Endothelial cell of umbilical vein (primary cell): ENCODE measurements around the gene SYNPR. TPM values are rescaled to one million over a fixed set of nuclear protein-coding genes. Genes with fewer than 3 reads are reported as not detected.

Source experiments
- BruUV-seq: library from RNA; stranded (reverse); fragments of 400-500 nt; replicated peaks from 2 replicates; lab custom pipeline; 2021; lab: Mats Ljungman, UMichigan
- CTCF ChIA-PET: fragments of 300-600, 350-600 bp; sonication (Branson Sonifier 250); formaldehyde crosslinking; loops from one replicate; lab custom pipeline; 2021; ENCODE audit warnings: antibody characterized with exemption, inconsistent platforms; lab: Charles Lee
- POLR2A ChIA-PET: fragments of 300-600, 350-600 bp; sonication (Branson Sonifier 250); formaldehyde crosslinking; loops from one replicate; lab custom pipeline; 2021; ENCODE audit warnings: antibody characterized with exemption, inconsistent platforms; lab: Charles Lee
- DNase-seq: peaks from one replicate; pipeline ENCODE4 v3.0.0-alpha.2; 2011; ENCODE audit warnings: low read depth, low spot score
- FAIRE-seq: peaks from 2 replicates; lab custom pipeline; 2011; peaks lifted over from hg19 to GRCh38; lab: Jason Lieb, UNC
- H2AFZ ChIP-seq: 2 replicates; pipeline ENCODE4 v1.6.0; 2012; ENCODE audit warnings: low read depth, low read length, control low read depth, inconsistent platforms
- H3K27ac ChIP-seq: 2 replicates; pipeline ENCODE4 v1.5.1; 2011; ENCODE audit warnings: low read depth, mild to moderate bottlenecking, control low read depth, low read length, moderate library complexity; ENCODE audit not compliant: insufficient read depth
- H3K27me3 ChIP-seq, 2 experiments: 2 replicates each; pipeline versions ENCODE4 v1.6.0 to v1.6.1; 2011; ENCODE audit warnings: low read length in 2 of 2, mixed read lengths in 1 of 2; ENCODE audit not compliant: control insufficient read depth in 2 of 2, insufficient read depth in 2 of 2
- H3K36me3 ChIP-seq, 2 experiments: 2 replicates in 1 of 2; 3 replicates in 1 of 2; pipeline ENCODE4 v1.5.1; 2011; ENCODE audit warnings: low read length in 2 of 2, mild to moderate bottlenecking in 1 of 2, moderate library complexity in 1 of 2; ENCODE audit not compliant: control insufficient read depth in 2 of 2, insufficient read depth in 2 of 2; ENCODE audit errors: extremely low read depth in 1 of 2
- H3K4me1 ChIP-seq: 3 replicates; pipeline ENCODE4 v1.5.1; 2011; ENCODE audit warnings: mild to moderate bottlenecking, low read length; ENCODE audit not compliant: control insufficient read depth, insufficient read depth; ENCODE audit errors: extremely low read depth
- H3K4me2 ChIP-seq: 2 replicates; pipeline ENCODE4 v1.6.1; 2011; ENCODE audit warnings: low read length, control low read depth, mixed read lengths; ENCODE audit not compliant: insufficient read depth
- H3K4me3 ChIP-seq, 3 experiments: fragments of 200-600 bp in 1 of 3; sonication (generic), shearing (Covaris generic) in 1 of 3; replicated peaks in 1 of 3; 2 replicates each; pipeline ENCODE4 v1.5.1; 2011 to 2016; ENCODE audit warnings: control low read depth in 3 of 3, low read length in 3 of 3, mild to moderate bottlenecking in 2 of 3, inconsistent platforms in 1 of 3, low read depth in 1 of 3, moderate library complexity in 1 of 3; ENCODE audit not compliant: insufficient read depth in 1 of 3
- H3K79me2 ChIP-seq: 2 replicates; pipeline ENCODE4 v1.6.0; 2012; ENCODE audit warnings: low read length, inconsistent platforms; ENCODE audit not compliant: control insufficient read depth, insufficient read depth
- H3K9ac ChIP-seq: replicated peaks from 2 replicates; pipeline ENCODE3; 2011; ENCODE audit warnings: low read length, control low read depth; ENCODE audit not compliant: insufficient read depth; ENCODE audit errors: extremely low read depth
- H3K9me1 ChIP-seq: replicated peaks from 3 replicates; pipeline ENCODE4 v1.6.0; 2011; ENCODE audit warnings: mild to moderate bottlenecking, low read length; ENCODE audit not compliant: control insufficient read depth, insufficient read depth; ENCODE audit errors: extremely low read depth
- H3K9me3 ChIP-seq: replicated peaks from 2 replicates; pipeline ENCODE4 v1.5.1; 2012; ENCODE audit warnings: low read length, inconsistent platforms; ENCODE audit not compliant: control insufficient read depth, insufficient read depth
- H4K20me1 ChIP-seq: replicated peaks from 2 replicates; pipeline ENCODE3; 2011; ENCODE audit warnings: mild to moderate bottlenecking, low read length; ENCODE audit not compliant: control insufficient read depth, insufficient read depth; ENCODE audit errors: extremely low read depth
- EZH2 ChIP-seq: IDR thresholded peaks from 2 replicates; pipeline ENCODE4 v1.6.1; 2012; ENCODE audit warnings: borderline replicate concordance, low read depth, mild to moderate bottlenecking, moderate library complexity, low read length, inconsistent platforms; ENCODE audit not compliant: severe bottlenecking
- FOS ChIP-seq: IDR thresholded peaks from 2 replicates; pipeline ENCODE4 v1.6.1; 2011; ENCODE audit warnings: mild to moderate bottlenecking, low read length, moderate library complexity, borderline replicate concordance; ENCODE audit not compliant: insufficient read depth
- GATA2 ChIP-seq: IDR thresholded peaks from 2 replicates; pipeline ENCODE4 v1.7.0; 2011; ENCODE audit warnings: low read depth, mild to moderate bottlenecking, moderate library complexity, mixed read lengths, low read length; ENCODE audit not compliant: insufficient read length, insufficient read depth
- JUN ChIP-seq: IDR thresholded peaks from 2 replicates; pipeline ENCODE4 v1.6.1; 2011; ENCODE audit warnings: borderline replicate concordance, low read depth; ENCODE audit not compliant: insufficient read length, insufficient read depth
- MYC ChIP-seq: IDR thresholded peaks from one replicate; pipeline ENCODE4 v1.6.1; 2011; ENCODE audit warnings: mild to moderate bottlenecking, low read depth, low read length
- POLR2A ChIP-seq: IDR thresholded peaks from 2 replicates; pipeline ENCODE4 v1.6.1; 2012; ENCODE audit warnings: low read depth, mild to moderate bottlenecking, control low read depth, low read length
- POLR2AphosphoS5 ChIP-seq: IDR thresholded peaks from 2 replicates; pipeline ENCODE4 v1.6.1; 2012; ENCODE audit warnings: low read depth, mild to moderate bottlenecking, control low read depth, low read length, moderate library complexity; ENCODE audit not compliant: insufficient read depth
- dilution Hi-C: fragments of 300-500 bp; cut with MboI; formaldehyde crosslinking; loops from one replicate; pipeline ENCODE4 v1.15.0; 2019; ENCODE audit warnings: low sequenced_read_pairs; ENCODE audit not compliant: extremely low pct_ligation_motif_present
- intact Hi-C: fragments of 100-400 bp; cut with micrococcal nuclease; formaldehyde crosslinking; loops from one replicate; pipeline ENCODE4 v1.10.0; 2022
- polyA plus RNA-seq, 4 experiments: library from polyadenylated mRNA; depleted of rRNA in 3 of 4; stranded (reverse) in 3 of 4; unstranded in 1 of 4; fragments of >200 nt; gene quantifications; 2 replicates each; pipeline versions ENCODE4 v1.2.1 to v1.2.3, GENCODE V29; 2011 to 2012; ENCODE audit warnings: missing spikeins in 1 of 4
- total RNA-seq: library from RNA; stranded (reverse); gene quantifications from 2 replicates; pipeline ENCODE4 v1.2.3, GENCODE V29; 2021
- TF ChIP-seq, protein P1 (sequence below), 2 donors: IDR thresholded peaks; 1 replicate in 1 of 2; 2 replicates in 1 of 2; pipeline ENCODE4 v1.5.1; 2011; ENCODE audit warnings: low read length in 2 of 2, mild to moderate bottlenecking in 2 of 2, moderate library complexity in 2 of 2, control low read depth in 1 of 2, inconsistent platforms in 1 of 2, low read depth in 1 of 2; ENCODE audit not compliant: insufficient read depth in 1 of 2; ENCODE audit errors: extremely low read depth in 1 of 2
- TF ChIP-seq, protein P2 (sequence below): IDR thresholded peaks from 2 replicates; pipeline ENCODE4 v1.6.1; 2011; ENCODE audit not compliant: insufficient read depth, insufficient read length

The SYNPR gene
- total and polyA plus RNA-seq, 2 donors (not counting 3 experiments of a cell fraction or from before 2014, with no cell fraction given), result not detected

DNA sequence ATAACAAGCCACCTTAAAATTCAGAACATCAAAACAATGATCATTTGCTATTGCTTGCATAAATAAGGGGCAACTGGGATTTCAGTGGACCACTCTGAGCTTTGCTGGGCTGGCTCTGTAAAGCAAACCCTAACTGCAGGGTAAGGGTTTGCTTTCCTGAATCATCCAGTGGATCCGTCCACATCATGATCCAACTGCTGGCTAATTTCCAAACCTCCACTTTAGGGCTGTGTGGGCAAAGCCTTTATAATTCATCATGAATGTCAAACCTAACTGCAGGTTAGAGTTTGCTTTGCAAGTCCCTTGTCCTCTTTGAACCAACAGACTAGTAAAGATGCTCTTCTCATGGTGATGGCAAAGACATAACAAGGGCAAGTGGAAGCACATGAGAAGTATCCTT, 76.1 kb downstream of the SYNPR start:
- Histone ChIP-seq H3K27me3 (peaks cover 0 to 3% of the 10 kb centered on the region in 2 experiments), H3K9me3 (no peaks in the 10 kb centered on the region), H3K36me3 (no peaks in the 10 kb centered on the region), H4K20me1 (no peaks in the 10 kb centered on the region), H3K9ac (no peak overlapping the region), H3K4me1 (no peaks in the 10 kb centered on the region), H3K27ac (no peak overlapping the region), H3K9me1 (no peaks in the 10 kb centered on the region), H3K79me2 (no peaks in the 10 kb centered on the region), H3K4me3 (no peak overlapping the region), H2AFZ (no peak overlapping the region), H3K4me2 (no peak overlapping the region)
- dilution Hi-C loops, result no loop called here
- POLR2A ChIA-PET, result no interaction called here
- FAIRE-seq, result no peak
- CTCF ChIA-PET, result interaction anchor here (1.1 kb wide), 1 partner anchor 465 kb away, joined by 3 read pairs; the partner anchor contains the start of gene C3orf49
- TF ChIP-seq MYC (no peak), POLR2A (no peak), GATA2 (no peak), POLR2AphosphoS5 (no peak), EZH2 (no peak)
- TF ChIP-seq, protein P1, sequence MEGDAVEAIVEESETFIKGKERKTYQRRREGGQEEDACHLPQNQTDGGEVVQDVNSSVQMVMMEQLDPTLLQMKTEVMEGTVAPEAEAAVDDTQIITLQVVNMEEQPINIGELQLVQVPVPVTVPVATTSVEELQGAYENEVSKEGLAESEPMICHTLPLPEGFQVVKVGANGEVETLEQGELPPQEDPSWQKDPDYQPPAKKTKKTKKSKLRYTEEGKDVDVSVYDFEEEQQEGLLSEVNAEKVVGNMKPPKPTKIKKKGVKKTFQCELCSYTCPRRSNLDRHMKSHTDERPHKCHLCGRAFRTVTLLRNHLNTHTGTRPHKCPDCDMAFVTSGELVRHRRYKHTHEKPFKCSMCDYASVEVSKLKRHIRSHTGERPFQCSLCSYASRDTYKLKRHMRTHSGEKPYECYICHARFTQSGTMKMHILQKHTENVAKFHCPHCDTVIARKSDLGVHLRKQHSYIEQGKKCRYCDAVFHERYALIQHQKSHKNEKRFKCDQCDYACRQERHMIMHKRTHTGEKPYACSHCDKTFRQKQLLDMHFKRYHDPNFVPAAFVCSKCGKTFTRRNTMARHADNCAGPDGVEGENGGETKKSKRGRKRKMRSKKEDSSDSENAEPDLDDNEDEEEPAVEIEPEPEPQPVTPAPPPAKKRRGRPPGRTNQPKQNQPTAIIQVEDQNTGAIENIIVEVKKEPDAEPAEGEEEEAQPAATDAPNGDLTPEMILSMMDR (IDR thresholded peaks at IDR 0.05; ENCODE audit: extremely low read depth in 1 of 2, insufficient read depth in 1 of 2, low read depth in 1 of 2, low read length in 2 of 2), result no peak
- DNase-seq, result no peak
- intact Hi-C loops, result loop anchor here (5.0 kb wide), 1 partner anchor 1128 kb away; no protein-coding TSS in a partner anchor
- BruUV-seq, result no TSS peak

DNA sequence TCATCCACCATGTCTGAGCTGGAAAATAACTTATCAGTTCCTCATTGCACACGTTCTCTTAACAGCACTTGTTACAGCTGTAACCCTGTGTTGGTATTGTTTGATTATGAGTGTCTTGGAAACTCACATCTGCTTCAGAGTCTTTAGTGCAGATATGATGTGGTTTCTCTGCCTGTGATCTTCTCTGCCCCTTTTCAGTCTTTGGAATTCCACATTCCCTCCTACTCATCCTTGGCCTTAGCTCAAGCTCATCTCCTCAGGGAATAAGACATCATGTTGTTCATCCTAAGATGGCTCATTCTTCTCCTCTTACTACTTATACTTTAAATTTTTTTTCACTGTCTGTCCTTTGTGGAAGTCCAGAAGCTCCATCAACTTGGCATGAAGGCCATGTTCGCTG, 77.7 kb downstream of the SYNPR start:
- Histone ChIP-seq H3K9me3 (no peaks in the 10 kb centered on the region), H3K4me2 (no peak overlapping the region), H3K4me1 (no peaks in the 10 kb centered on the region), H3K9ac (no peak overlapping the region), H4K20me1 (no peaks in the 10 kb centered on the region), H3K79me2 (no peaks in the 10 kb centered on the region), H3K36me3 (no peaks in the 10 kb centered on the region), H3K4me3 (no peak overlapping the region), H3K9me1 (no peaks in the 10 kb centered on the region), H3K27ac (no peak overlapping the region), H3K27me3 (peaks cover 0 to 3% of the 10 kb centered on the region in 2 experiments), H2AFZ (no peak overlapping the region)
- dilution Hi-C loops (no loop called here), intact Hi-C loops (no loop called here)
- TF ChIP-seq, protein P1 (IDR thresholded peaks at IDR 0.05; ENCODE audit: extremely low read depth in 1 of 2, insufficient read depth in 1 of 2, low read depth in 1 of 2, low read length in 2 of 2), result no peak
- no peak for TF ChIP-seq FOS
- TF ChIP-seq EZH2, result no peak
- no peak for TF ChIP-seq MYC
- TF ChIP-seq POLR2AphosphoS5, result no peak
- TF ChIP-seq GATA2, result no peak
- TF ChIP-seq, protein P2, sequence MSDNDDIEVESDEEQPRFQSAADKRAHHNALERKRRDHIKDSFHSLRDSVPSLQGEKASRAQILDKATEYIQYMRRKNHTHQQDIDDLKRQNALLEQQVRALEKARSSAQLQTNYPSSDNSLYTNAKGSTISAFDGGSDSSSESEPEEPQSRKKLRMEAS, result no peak
- TF ChIP-seq POLR2A, result no peak
- no peak for TF ChIP-seq JUN
- no TSS peak for BruUV-seq
- FAIRE-seq, result no peak
- ChIA-PET CTCF (interaction anchor here (2.0 kb wide), 1 partner anchor 462 kb away, joined by 4 read pairs; no protein-coding TSS in a partner anchor), POLR2A (no interaction called here)
- no peak for DNase-seq
